Measurements from ENCODE around the gene KIF13A. TPM values are rescaled to one million over a fixed set of nuclear protein-coding genes. Genes with fewer than 3 reads are reported as not detected.

Gene KIF13A
- total RNA-seq, 4 donors from 2014 or later = 14.9 to 66.9 (median 37.3) TPM

DNA sequence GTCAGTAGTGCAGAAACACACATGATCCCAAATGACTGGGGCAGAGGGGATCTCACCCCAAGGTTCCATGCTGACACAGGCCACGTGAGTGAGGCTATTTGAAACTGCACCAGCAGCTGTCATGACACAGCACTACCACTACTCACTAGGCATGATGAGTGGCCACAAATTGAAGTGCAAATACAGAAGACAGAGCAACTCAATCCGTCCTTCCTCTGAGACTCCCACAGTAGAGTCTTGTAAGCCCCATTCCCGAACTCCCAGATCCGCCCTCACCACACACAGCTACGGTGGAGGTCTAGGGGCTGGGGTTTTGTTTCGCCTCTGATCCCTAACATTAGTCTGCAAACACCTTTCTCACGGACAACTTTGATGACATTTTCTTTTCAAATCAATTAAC lies 167.4 kb downstream of the KIF13A start:
- DNase-seq = no peak
- intact Hi-C loops (cut with DNase I; ENCODE audit: low total_unique reads) = no loop called here
- H3K36me3 ChIP-seq = no peaks in the 10 kb centered on the region

DNA sequence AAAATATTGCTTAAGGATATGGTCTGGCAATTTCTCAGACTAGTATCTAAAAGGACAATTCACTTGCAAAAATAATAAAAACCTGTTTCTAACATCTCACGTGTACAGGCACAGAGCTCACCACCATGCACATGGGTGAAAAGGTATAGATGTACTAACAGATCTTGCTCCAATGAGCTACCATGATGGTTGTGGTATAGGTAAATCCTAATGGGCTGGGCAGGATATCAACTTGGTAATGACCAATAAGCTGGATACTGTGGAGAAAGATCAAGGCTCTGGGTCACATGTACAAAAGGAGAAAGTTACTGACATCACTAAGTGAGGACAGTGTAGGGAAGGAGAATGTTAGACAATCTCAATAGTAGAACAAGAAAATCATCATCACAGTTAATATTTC lies 169.7 kb downstream of the KIF13A start:
- intact Hi-C loops (cut with DNase I; ENCODE audit: low total_unique reads) = no loop called here
- Histone ChIP-seq H3K4me1 (no peaks in the 10 kb centered on the region), H3K27me3 (no peaks in the 10 kb centered on the region), H3K27ac (no peak overlapping the region), H3K4me3 (no peak overlapping the region), H3K36me3 (no peaks in the 10 kb centered on the region), H3K9me3 (no peaks in the 10 kb centered on the region)
- TF ChIP-seq, protein P1, sequence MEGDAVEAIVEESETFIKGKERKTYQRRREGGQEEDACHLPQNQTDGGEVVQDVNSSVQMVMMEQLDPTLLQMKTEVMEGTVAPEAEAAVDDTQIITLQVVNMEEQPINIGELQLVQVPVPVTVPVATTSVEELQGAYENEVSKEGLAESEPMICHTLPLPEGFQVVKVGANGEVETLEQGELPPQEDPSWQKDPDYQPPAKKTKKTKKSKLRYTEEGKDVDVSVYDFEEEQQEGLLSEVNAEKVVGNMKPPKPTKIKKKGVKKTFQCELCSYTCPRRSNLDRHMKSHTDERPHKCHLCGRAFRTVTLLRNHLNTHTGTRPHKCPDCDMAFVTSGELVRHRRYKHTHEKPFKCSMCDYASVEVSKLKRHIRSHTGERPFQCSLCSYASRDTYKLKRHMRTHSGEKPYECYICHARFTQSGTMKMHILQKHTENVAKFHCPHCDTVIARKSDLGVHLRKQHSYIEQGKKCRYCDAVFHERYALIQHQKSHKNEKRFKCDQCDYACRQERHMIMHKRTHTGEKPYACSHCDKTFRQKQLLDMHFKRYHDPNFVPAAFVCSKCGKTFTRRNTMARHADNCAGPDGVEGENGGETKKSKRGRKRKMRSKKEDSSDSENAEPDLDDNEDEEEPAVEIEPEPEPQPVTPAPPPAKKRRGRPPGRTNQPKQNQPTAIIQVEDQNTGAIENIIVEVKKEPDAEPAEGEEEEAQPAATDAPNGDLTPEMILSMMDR (IDR thresholded peaks at IDR 0.05) = no peak
- TF ChIP-seq POLR2A (IDR thresholded peaks at IDR 0.05) = no peak
- no peak for DNase-seq

More for the DNA sequence above, 167.4 kb downstream of the KIF13A start:
- Histone ChIP-seq H3K27me3 (no peaks in the 10 kb centered on the region), H3K27ac (no peak overlapping the region), H3K9me3 (no peaks in the 10 kb centered on the region), H3K4me3 (no peak overlapping the region), H3K4me1 (no peaks in the 10 kb centered on the region)
- TF ChIP-seq POLR2A (IDR thresholded peaks at IDR 0.05) = no peak
- TF ChIP-seq, protein P1 (IDR thresholded peaks at IDR 0.05) = no peak

DNA sequence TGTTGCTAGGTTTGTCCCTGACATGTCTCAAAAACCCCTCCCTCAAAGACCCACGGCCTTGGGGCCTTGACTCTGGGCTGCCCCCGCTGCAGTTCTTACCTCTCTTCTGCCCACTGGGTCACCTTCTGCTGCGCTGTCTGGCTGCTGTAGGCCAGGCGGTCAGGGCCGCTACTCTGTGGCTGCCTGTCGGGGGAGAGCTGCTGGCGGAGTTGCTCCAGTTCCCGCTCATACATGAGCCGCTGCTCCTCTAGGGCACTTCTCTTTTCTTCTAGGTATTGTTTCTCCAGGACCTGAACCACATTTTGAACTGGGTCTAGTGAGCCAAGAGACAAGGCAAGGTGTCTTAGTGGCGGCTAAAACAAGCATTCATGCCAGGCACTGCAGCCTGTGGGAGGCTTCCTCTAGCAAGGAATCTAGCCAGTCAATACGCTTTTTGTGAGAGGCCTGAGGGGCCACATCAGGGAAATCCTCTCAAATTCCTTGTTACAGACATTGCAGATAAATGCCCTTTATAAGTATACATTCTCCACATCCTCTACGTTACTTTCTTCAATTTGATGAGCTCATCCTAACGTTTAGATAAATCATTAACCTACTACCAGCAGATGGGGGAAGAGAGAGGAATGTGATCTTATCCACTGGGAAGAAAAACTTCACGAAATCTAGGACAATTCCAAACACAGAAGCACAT lies 170.4 kb downstream of the KIF13A start:
- Histone ChIP-seq H3K36me3 (no peaks in the 10 kb centered on the region), H3K27ac (no peak overlapping the region), H3K27me3 (no peaks in the 10 kb centered on the region), H3K4me1 (no peaks in the 10 kb centered on the region), H3K9me3 (no peaks in the 10 kb centered on the region), H3K4me3 (no peak overlapping the region)
- intact Hi-C loops (cut with DNase I; ENCODE audit: low total_unique reads) = no loop called here
- TF ChIP-seq, protein P1 (IDR thresholded peaks at IDR 0.05) = no peak
- no peak for TF ChIP-seq POLR2A (IDR thresholded peaks at IDR 0.05)
- DNase-seq = no peak

DNA sequence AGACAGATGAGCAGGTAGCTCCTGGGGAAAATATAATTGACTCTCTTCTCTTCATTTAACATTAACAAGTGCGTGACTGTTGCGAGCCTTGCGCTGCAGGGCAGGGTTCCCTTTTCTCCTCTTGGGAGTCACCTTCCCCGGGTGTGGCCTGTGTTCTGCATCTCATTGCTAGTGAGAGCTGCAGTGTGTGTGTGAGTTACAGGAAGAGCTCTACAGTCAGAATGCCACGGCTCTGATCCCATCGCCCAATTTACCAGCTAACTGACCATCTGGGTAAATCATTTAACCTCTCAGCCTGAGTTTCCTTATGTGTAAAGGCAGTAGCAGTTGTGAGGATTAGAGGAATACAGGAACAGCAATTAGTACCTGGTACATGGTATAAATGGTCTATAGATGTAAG lies 173.9 kb downstream of the KIF13A start:
- no peak overlapping the region for H3K27ac ChIP-seq
- no peak overlapping the region for H3K4me3 ChIP-seq
- no peaks in the 10 kb centered on the region for H3K27me3 ChIP-seq
- H3K36me3 ChIP-seq = no peaks in the 10 kb centered on the region
- no peak for DNase-seq
- no peaks in the 10 kb centered on the region for H3K9me3 ChIP-seq
- TF ChIP-seq POLR2A (IDR thresholded peaks at IDR 0.05) = no peak
- TF ChIP-seq, protein P1 (IDR thresholded peaks at IDR 0.05) = no peak
- H3K4me1 ChIP-seq = no peaks in the 10 kb centered on the region
- intact Hi-C loops (cut with DNase I; ENCODE audit: low total_unique reads) = no loop called here

DNA sequence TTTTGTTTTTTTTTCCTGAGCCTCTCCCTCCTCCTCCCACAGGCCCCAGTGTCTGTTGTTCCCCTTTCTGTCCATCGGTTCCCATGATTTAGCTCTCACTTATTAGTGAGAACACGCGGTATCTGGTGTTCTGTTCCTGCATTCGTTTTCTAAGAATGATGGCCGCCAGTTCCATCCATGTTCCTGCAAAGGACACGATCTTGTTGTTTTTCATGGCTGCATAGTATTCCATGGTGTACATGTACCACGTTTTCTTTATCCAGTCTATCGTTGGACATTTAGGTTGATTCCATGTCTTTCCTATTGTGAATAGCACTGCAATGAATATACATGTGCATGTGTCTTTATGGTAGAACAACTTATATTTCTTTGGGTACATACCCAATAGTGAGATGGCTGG lies 175.1 kb downstream of the KIF13A start:
- intact Hi-C loops (cut with DNase I; ENCODE audit: low total_unique reads) = no loop called here
- TF ChIP-seq, protein P1 (IDR thresholded peaks at IDR 0.05) = no peak
- no peak for TF ChIP-seq POLR2A (IDR thresholded peaks at IDR 0.05)
- H3K4me3 ChIP-seq = no peak overlapping the region
- H3K27me3 ChIP-seq = no peaks in the 10 kb centered on the region
- H3K27ac ChIP-seq = no peak overlapping the region
- no peaks in the 10 kb centered on the region for H3K4me1 ChIP-seq
- DNase-seq = no peak
- H3K36me3 ChIP-seq = no peaks in the 10 kb centered on the region
- H3K9me3 ChIP-seq = no peaks in the 10 kb centered on the region
